SU-DHL-6 (cell line): Measurements from ENCODE around the gene CPB2.

ENCODE experiments used
- H2AFZ ChIP-seq: fragments of 200-600 bp; sonication (generic); 2 replicates; pipeline ENCODE4 v1.6.1; 2014; ENCODE audit warnings: low read depth, mild to moderate bottlenecking, moderate library complexity, mixed read lengths, antibody characterized with exemption, low read length; ENCODE audit not compliant: severe bottlenecking
- H3F3A ChIP-seq: fragments of 200-600 bp; shearing (Covaris generic); 2 replicates; pipeline ENCODE4 v1.6.0; 2016; ENCODE audit warnings: antibody characterized with exemption, mild to moderate bottlenecking; ENCODE audit not compliant: insufficient read depth
- H3K27ac ChIP-seq: fragments of 200-600 bp; sonication (generic); 2 replicates; pipeline ENCODE4 v1.5.1; 2016; ENCODE audit warnings: low read depth, mild to moderate bottlenecking, low read length, moderate library complexity, mixed read lengths
- H3K27me3 ChIP-seq: fragments of 200-600 bp; sonication (generic), shearing (Covaris generic); 2 replicates; pipeline ENCODE4 v1.6.0; 2014; ENCODE audit warnings: mild to moderate bottlenecking, low read length
- H3K36me3 ChIP-seq: fragments of 200-600 bp; sonication (generic); 2 replicates; pipeline ENCODE4 v1.6.1; 2014; ENCODE audit warnings: mild to moderate bottlenecking, low read length, mixed read lengths
- H3K4me2 ChIP-seq: fragments of 300-600, 200-600 bp; shearing (Covaris generic), sonication (generic); 2 replicates; pipeline ENCODE4 v1.6.0; 2014; ENCODE audit warnings: low read length, low read depth, mild to moderate bottlenecking; ENCODE audit not compliant: poor library complexity, severe bottlenecking
- H3K4me3 ChIP-seq: fragments of 200-600 bp; sonication (generic); 2 replicates; pipeline ENCODE4 v1.5.1; 2014; ENCODE audit warnings: antibody characterized with exemption, low read length, mild to moderate bottlenecking, mixed read lengths; ENCODE audit not compliant: insufficient read depth, poor library complexity, severe bottlenecking
- H3K79me2 ChIP-seq: fragments of 200-600 bp; sonication (generic); 2 replicates; pipeline ENCODE4 v1.6.1; 2014; ENCODE audit warnings: mild to moderate bottlenecking, low read length, moderate library complexity; ENCODE audit not compliant: insufficient read depth
- H3K9ac ChIP-seq: fragments of 200-600 bp; sonication (generic); 2 replicates; pipeline ENCODE4 v1.7.0; 2014; ENCODE audit warnings: mild to moderate bottlenecking, low read length
- H3K9me2 ChIP-seq: fragments of 200-600 bp; sonication (generic); replicated peaks from 2 replicates; pipeline ENCODE4 v1.6.1; 2014; ENCODE audit warnings: low read length; ENCODE audit not compliant: insufficient read depth
- H3K9me3 ChIP-seq: fragments of 200-600 bp; sonication (generic); 2 replicates; pipeline ENCODE4 v1.6.1; 2014; ENCODE audit warnings: low read length, mixed read lengths; ENCODE audit not compliant: insufficient read depth
- H4K20me1 ChIP-seq: fragments of 200-600 bp; sonication (generic); 2 replicates; pipeline ENCODE4 v1.6.1; 2014; ENCODE audit warnings: low read depth, mild to moderate bottlenecking, antibody characterized with exemption, low read length, moderate library complexity, mixed read lengths
- EZH2phosphoT487 ChIP-seq: fragments of 200-600 bp; sonication (generic), shearing (Covaris generic); conservative IDR thresholded peaks from 2 replicates; pipeline ENCODE4 v1.6.1; 2018; ENCODE audit warnings: mild to moderate bottlenecking, antibody characterized with exemption, low read length, moderate library complexity, mixed read lengths
- TF ChIP-seq, protein P1 (sequence below): fragments of 200-600 bp; sonication (generic); IDR thresholded peaks from one replicate; pipeline ENCODE4 v1.5.1; 2017; ENCODE audit warnings: antibody characterized with exemption, mild to moderate bottlenecking, low read length, moderate library complexity; ENCODE audit not compliant: insufficient read depth, poor library complexity, severe bottlenecking

The CPB2 gene

DNA sequence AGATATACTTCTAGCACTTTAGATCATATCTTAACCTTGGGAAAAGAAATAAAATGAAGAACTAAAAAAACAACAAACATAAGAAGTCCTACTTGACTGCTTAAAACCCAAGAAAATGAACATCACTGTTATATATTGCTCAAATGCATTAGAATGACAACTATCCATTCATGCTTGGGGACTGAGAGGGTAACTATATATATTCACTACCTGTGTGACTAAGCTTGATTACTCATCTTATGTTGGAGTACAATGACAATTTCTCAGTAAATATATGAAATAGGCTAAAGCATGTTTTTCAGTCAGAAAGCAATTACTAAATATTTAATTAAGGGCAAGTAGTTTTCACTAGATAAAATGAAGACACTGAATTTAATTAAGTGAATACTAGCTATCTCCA lies 92.4 kb downstream of the CPB2 start:
- no peak overlapping the region for H3K4me2 ChIP-seq
- H4K20me1 ChIP-seq = no peaks in the 10 kb centered on the region; the same call in 1 of the 2 replicates
- TF ChIP-seq, protein P1, sequence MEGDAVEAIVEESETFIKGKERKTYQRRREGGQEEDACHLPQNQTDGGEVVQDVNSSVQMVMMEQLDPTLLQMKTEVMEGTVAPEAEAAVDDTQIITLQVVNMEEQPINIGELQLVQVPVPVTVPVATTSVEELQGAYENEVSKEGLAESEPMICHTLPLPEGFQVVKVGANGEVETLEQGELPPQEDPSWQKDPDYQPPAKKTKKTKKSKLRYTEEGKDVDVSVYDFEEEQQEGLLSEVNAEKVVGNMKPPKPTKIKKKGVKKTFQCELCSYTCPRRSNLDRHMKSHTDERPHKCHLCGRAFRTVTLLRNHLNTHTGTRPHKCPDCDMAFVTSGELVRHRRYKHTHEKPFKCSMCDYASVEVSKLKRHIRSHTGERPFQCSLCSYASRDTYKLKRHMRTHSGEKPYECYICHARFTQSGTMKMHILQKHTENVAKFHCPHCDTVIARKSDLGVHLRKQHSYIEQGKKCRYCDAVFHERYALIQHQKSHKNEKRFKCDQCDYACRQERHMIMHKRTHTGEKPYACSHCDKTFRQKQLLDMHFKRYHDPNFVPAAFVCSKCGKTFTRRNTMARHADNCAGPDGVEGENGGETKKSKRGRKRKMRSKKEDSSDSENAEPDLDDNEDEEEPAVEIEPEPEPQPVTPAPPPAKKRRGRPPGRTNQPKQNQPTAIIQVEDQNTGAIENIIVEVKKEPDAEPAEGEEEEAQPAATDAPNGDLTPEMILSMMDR = no peak
- TF ChIP-seq EZH2phosphoT487 = no peak
- no peak overlapping the region for H2AFZ ChIP-seq
- H3K9me3 ChIP-seq = no peaks in the 10 kb centered on the region
- peaks cover 43% of the 10 kb centered on the region for H3K36me3 ChIP-seq
- H3F3A ChIP-seq = peaks cover 12% of the 10 kb centered on the region; the same call in 1 of the 2 replicates
- no peaks in the 10 kb centered on the region for H3K27me3 ChIP-seq
- no peak overlapping the region for H3K4me3 ChIP-seq
- H3K9ac ChIP-seq = no peak overlapping the region
- H3K9me2 ChIP-seq = no peaks in the 10 kb centered on the region
- H3K79me2 ChIP-seq = peaks cover 4% of the 10 kb centered on the region; the same call in 1 of the 2 replicates
- H3K27ac ChIP-seq = no peak overlapping the region

- H3K9ac ChIP-seq = no peak overlapping the region
- H3K27me3 ChIP-seq = no peaks in the 10 kb centered on the region
- no peak overlapping the region for H2AFZ ChIP-seq
- no peaks in the 10 kb centered on the region for H3K9me2 ChIP-seq
- no peaks in the 10 kb centered on the region; the same call in 1 of the 2 replicates for H4K20me1 ChIP-seq
- peaks cover 43% of the 10 kb centered on the region; the same call in 1 of the 2 replicates for H3K36me3 ChIP-seq
- no peaks in the 10 kb centered on the region for H3K9me3 ChIP-seq
- H3K27ac ChIP-seq = no peak overlapping the region
- no peak for TF ChIP-seq EZH2phosphoT487
- TF ChIP-seq, protein P1 = no peak
- H3K4me2 ChIP-seq = no peak overlapping the region
- H3K79me2 ChIP-seq = peaks cover 4% of the 10 kb centered on the region; the same call in 1 of the 2 replicates
- peaks cover 12% of the 10 kb centered on the region; the same call in 1 of the 2 replicates for H3F3A ChIP-seq
- H3K4me3 ChIP-seq = no peak overlapping the region
Measured at GRCh38 chr13:46010148-46010547, 94.7 kb downstream of the CPB2 start.

GRCh38 chr13:46008631-46009030 lies 96.2 kb downstream of the CPB2 start:
- Histone ChIP-seq H3K9me2 (no peaks in the 10 kb centered on the region), H3K36me3 (peaks cover 45% of the 10 kb centered on the region; the same call in 1 of the 2 replicates), H3K9ac (no peak overlapping the region), H3K9me3 (no peaks in the 10 kb centered on the region), H2AFZ (no peak overlapping the region), H3K4me3 (no peak overlapping the region), H3F3A (peaks cover 12% of the 10 kb centered on the region; the same call in 1 of the 2 replicates), H4K20me1 (no peaks in the 10 kb centered on the region; the same call in 1 of the 2 replicates), H3K4me2 (no peak overlapping the region), H3K27ac (no peak overlapping the region), H3K79me2 (peaks cover 4% of the 10 kb centered on the region; the same call in 1 of the 2 replicates), H3K27me3 (no peaks in the 10 kb centered on the region)
- TF ChIP-seq EZH2phosphoT487 = no peak
- TF ChIP-seq, protein P1 = no peak
